C4-2B (cell line): Measurements from ENCODE around the gene MAGI3.
"Not testable (repeated sequence)": the region's sequence is repeated elsewhere in the genome, so short reads cannot be mapped to it uniquely, and the experiment has no call there.

Experiments used
- H3K27ac ChIP-seq: fragments of 450-650 bp; 2 replicates; pipeline ENCODE4 v1.5.1; 2017
- ZFX ChIP-seq: fragments of 450-650 bp; IDR thresholded peaks from 2 replicates; pipeline ENCODE4 v1.6.1; 2017
- TF ChIP-seq, protein P1 (sequence below): fragments of 450-650 bp; conservative IDR thresholded peaks from 2 replicates; pipeline ENCODE4 v1.5.1; 2017; ENCODE audit warnings: mild to moderate bottlenecking

MAGI3 gene

DNA sequence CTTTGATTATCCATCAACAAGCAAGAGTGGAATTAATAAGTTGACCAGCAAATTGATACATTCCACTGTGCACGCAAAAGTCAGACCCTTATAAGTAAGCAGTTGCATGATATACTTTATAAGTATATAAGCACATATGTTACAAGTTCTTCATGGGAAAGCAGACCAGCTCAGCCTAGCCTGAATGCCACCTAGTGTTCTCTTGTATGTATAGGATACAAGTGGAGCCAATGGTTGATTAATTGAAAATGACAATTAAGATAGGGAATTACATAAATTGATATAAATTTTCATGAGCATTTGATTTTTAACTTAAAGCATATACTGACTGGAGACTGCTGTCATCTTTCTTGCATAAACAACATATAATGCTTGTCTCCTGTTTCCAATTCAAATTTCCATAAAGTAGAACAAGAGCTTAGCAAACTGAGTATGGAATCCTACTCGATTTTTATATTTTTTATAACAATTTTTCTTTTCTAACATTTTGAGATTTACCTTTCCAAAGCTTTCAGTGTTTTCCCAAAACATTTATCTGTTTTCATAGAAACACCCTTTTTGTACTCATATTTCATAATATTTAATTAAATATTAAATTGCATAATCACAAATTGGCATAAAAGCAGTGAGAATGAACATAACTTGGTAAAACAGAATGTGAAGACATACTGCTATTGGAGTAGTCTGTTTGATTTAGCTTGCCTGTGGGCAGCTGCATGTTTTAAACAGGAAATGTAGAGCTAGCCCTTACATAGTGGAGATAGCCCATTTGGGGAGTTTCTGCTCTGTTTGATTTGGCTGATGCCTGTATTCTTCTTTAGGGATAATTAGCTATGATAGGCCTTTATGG is 62.8 kb downstream of the MAGI3 start:
- TF ChIP-seq, protein P1, sequence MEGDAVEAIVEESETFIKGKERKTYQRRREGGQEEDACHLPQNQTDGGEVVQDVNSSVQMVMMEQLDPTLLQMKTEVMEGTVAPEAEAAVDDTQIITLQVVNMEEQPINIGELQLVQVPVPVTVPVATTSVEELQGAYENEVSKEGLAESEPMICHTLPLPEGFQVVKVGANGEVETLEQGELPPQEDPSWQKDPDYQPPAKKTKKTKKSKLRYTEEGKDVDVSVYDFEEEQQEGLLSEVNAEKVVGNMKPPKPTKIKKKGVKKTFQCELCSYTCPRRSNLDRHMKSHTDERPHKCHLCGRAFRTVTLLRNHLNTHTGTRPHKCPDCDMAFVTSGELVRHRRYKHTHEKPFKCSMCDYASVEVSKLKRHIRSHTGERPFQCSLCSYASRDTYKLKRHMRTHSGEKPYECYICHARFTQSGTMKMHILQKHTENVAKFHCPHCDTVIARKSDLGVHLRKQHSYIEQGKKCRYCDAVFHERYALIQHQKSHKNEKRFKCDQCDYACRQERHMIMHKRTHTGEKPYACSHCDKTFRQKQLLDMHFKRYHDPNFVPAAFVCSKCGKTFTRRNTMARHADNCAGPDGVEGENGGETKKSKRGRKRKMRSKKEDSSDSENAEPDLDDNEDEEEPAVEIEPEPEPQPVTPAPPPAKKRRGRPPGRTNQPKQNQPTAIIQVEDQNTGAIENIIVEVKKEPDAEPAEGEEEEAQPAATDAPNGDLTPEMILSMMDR = peak; percentile 79
- no peak for TF ChIP-seq ZFX
- H3K27ac ChIP-seq = no peak overlapping the region

DNA sequence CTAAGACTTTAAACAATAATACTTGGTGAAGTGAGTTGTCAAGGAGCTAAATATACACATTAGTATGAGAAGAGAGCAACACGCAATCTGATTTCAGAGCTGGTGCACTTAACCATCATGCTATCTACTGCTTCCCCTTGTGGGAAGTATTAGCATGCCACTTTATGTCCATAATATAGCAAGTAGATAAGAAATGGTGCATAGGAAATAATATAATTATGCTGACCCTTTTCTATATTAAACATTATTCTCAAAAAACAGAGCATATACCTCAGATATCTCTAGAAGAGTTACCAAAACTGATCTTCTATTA is 63.4 kb downstream of the MAGI3 start:
- H3K27ac ChIP-seq = no peak overlapping the region
- TF ChIP-seq ZFX = no peak
- TF ChIP-seq, protein P1 = no peak

DNA sequence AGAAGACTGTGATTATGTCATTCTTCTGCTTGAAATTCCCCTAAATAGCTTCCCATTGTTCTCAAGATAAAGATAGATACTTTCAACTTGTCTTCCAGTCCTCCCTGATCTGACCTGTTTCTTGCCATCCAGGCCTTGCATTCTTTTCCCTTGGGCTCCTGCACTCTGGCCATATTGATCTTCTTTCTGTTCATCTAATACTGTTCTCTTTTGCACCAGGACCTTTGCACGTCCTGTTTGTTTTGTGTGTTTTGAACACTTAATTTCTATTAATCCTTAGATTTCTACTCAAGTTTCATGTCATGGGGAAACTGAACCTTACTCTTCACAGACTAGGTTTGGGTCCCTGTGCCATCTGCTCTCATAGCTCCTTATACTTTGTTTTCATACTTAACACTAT is 65.1 kb downstream of the MAGI3 start:
- TF ChIP-seq, protein P1 = no peak
- no peak for TF ChIP-seq ZFX
- no peak overlapping the region for H3K27ac ChIP-seq

DNA sequence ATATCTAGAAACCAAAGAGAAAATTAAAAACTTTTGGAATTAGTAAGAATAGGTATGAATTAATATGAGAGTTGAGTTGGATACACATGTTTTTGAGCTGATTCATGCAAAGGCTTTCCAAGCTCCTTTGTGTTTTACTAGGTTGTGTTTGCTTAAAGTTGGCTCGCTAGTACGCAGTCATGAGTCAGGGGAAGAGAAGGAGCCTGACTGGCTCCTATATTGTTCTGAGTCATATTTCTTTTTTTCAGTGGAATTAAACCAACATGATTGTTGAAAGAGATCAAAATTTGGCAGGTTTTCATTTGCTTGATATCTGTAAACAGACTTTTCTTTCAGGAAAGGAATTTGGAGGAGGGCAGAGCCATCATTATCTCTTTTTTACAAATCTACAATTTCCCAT is 66.7 kb downstream of the MAGI3 start:
- TF ChIP-seq ZFX = no peak
- TF ChIP-seq, protein P1 = no peak
- H3K27ac ChIP-seq = no peak overlapping the region

DNA sequence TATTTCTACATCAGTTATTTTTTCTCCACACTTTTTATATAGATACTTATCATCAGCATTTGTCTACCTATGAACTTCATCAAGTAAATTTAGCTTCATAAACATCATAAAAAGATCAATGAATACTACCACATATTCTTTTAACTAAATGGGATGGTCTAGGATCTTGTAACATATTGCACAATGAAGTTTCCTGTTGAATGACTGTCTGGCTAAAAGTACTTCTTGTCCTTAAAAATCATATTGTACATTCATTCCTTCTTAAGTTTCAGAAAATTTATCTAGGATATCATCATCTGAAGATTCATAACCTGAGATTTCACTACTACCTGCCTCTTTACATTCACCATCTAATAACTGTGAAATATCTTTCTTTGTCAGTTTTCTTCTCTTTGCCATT is 69.0 kb downstream of the MAGI3 start:
- TF ChIP-seq ZFX = no peak
- TF ChIP-seq, protein P1 = no peak
- H3K27ac ChIP-seq = no peak overlapping the region

DNA sequence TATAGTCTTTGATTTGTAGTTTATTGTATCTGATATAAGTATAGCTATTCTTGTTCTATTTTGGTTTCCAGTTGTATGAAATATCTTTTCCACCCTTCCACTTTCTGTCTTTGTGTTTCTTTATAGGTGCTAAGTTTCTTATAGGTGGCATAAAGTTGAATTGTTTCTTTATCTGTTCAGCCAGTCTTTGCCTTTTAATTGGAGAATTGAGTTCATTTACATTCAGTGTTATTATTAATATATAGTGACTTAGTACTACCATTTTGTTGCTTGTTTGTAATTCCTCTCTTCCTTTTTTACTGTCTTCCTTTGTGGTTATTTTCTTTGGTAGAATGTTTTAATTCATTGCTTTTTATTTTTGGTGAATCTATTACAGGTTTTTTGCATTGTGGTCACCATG is 77.7 kb downstream of the MAGI3 start:
- no peak overlapping the region for H3K27ac ChIP-seq
- TF ChIP-seq, protein P1 = no peak
- no peak for TF ChIP-seq ZFX

DNA sequence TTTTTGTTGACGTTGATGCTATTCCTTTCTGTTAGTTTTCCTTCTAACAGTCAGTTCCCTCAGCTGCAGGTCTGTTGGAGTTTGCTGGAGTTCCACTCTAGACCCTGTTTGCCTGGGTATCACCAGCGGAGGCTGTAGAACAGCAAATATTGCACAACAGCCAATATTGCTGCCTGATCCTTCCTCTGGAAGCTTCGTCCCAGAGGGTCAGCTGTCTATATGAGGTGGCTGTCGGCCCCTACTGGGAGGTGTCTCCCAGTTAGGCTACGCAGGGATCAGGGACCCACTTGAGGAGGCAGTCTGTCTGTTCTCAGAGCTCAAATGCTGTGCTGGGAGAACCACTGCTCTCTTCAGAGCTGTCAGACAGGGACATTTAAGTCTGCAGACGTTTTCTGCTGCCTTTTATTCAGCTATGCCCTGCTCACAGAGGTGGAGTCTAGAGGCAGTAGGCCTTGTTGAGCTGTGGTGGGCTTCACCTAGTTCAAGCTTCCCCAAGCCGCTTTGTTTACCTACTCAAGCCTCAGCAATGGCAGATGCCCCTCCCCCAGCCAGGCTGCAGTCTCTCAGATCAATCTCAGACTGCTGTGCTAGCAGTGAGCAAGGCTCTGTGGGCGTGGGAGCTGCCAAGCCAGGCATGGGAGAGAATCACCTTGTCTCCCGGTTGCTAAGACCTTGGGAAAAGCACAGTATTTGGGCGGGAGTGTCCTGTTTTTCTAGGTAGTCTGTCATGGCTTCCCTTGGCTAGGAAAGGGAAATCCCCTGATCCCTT is 88.3 kb downstream of the MAGI3 start:
- not testable (repeated sequence) for H3K27ac ChIP-seq
